ENCODE results near the gene MTARC2.

MTARC2 gene

GRCh38 chr1:220828950-220829586 lies 80.9 kb downstream of the MTARC2 start:
- Histone ChIP-seq H3K27me3 (no peaks in the 10 kb centered on the region), H3K4me1 (peaks cover 7 to 12% (median 8%) of the 10 kb centered on the region in 10 experiments; a peak in 15 of 20 replicates), H3K27ac (no peak overlapping the region), H3K9me3 (replicated peaks in 1 of 11) (peaks cover 0 to 10% (median 0%) of the 10 kb centered on the region in 11 experiments; a peak in 2 of 22 replicates), H3K9ac (no peak overlapping the region), H4K20me1 (no peaks in the 10 kb centered on the region), H3K36me3 (no peaks in the 10 kb centered on the region), H3K4me2 (no peak overlapping the region), H3K4me3 (no peak overlapping the region)
- no peak for TF ChIP-seq Cebpa-rat (IDR thresholded peaks at IDR 0.05)

DNA sequence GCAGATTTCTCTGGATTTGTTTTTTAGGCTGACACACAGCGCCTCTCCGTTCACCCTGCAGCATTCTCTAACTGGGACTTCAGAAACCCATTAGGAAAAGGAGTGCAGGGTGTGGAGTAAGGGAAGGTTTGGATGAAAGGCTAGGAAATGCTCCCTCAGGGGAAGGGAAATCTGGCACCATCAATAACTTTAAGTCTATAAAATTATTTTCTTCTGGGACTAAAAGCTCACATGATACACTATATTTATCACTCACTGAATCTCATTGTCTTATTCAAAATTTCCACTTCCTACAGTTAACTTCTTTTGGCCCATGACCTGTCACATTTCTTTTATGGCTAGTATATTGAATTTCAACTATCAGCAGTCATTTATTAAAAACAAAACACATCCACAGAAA lies 85.3 kb downstream of the MTARC2 start:
- no peak overlapping the region for H3K4me3 ChIP-seq
- no peaks in the 10 kb centered on the region for H3K27me3 ChIP-seq
- H3K27ac ChIP-seq, result no peak overlapping the region
- TF ChIP-seq Cebpa-rat (IDR thresholded peaks at IDR 0.05), result no peak
- no peak overlapping the region for H3K9ac ChIP-seq
- H3K9me3 ChIP-seq (replicated peaks in 1 of 11), result peaks cover 0 to 10% (median 0%) of the 10 kb centered on the region in 11 experiments; a peak in 2 of 22 replicates
- peak overlapping the region in 2 of 11 experiments; percentile 7 to 18; a peak in 1 of 22 replicates for H3K4me2 ChIP-seq
- no peaks in the 10 kb centered on the region for H3K36me3 ChIP-seq
- no peaks in the 10 kb centered on the region for H4K20me1 ChIP-seq
- peaks cover 0 to 16% (median 0%) of the 10 kb centered on the region in 10 experiments; a peak in 4 of 20 replicates for H3K4me1 ChIP-seq

Measured in BLaER1 treated with 17β-estradiol and CSF1 and Interleukin-3, amounts not matched to agents 10 nM and 100 nM (cell line).